ENCODE measurements around the gene CORO2A. TPM values are rescaled to one million over a fixed set of nuclear protein-coding genes. Genes with fewer than 3 reads are reported as not detected.

The CORO2A gene
- total and polyA plus RNA-seq, 7 donors: 1.2 to 39.6 (median 1.8) TPM

GRCh38 chr9:98211260-98211659, 18.8 kb upstream of the CORO2A start:
- 79 to 92% methylated on average over 3 of the region's 3 CpGs for WGBS, 2 donors
- H3K4me1 ChIP-seq: no peaks in the 10 kb centered on the region
- intact Hi-C loops (cut with DNase I): no loop called here
- TF ChIP-seq EP300 (IDR thresholded peaks at IDR 0.05) (no peak), POLR2AphosphoS5 (IDR thresholded peaks at IDR 0.05) (no peak), POLR2A (IDR thresholded peaks at IDR 0.05) (no peak), CTCF (IDR thresholded peaks at IDR 0.05) (no peak)
- H3K36me3 ChIP-seq: peaks cover 0 to 7% (median 2%) of the 10 kb centered on the region in 4 donors
- no peak for DNase-seq
- H3K9me3 ChIP-seq: no peaks in the 10 kb centered on the region
- no peak overlapping the region for H3K27ac ChIP-seq
- no peaks in the 10 kb centered on the region for H3K27me3 ChIP-seq
- no peak overlapping the region for H3K4me3 ChIP-seq

- 91 to 94% methylated on average over 9 of the region's 9 CpGs for WGBS, 2 donors
- peaks cover 0 to 7% (median 2%) of the 10 kb centered on the region in 4 donors for H3K36me3 ChIP-seq
- no peak overlapping the region for H3K4me3 ChIP-seq
- H3K9me3 ChIP-seq: no peaks in the 10 kb centered on the region
- H3K4me1 ChIP-seq: peaks cover 0 to 4% (median 0%) of the 10 kb centered on the region in 4 donors
- no peak for DNase-seq
- no peak for TF ChIP-seq EP300 (IDR thresholded peaks at IDR 0.05)
- TF ChIP-seq POLR2AphosphoS5 (IDR thresholded peaks at IDR 0.05): no peak
- TF ChIP-seq CTCF (IDR thresholded peaks at IDR 0.05): no peak
- no peak for TF ChIP-seq POLR2A (IDR thresholded peaks at IDR 0.05)
- intact Hi-C loops (cut with DNase I): no loop called here
- no peak overlapping the region for H3K27ac ChIP-seq
- H3K27me3 ChIP-seq: no peaks in the 10 kb centered on the region
Measured at GRCh38 chr9:98210435-98210834, 18.0 kb upstream of the CORO2A start.

GRCh38 chr9:98209530-98209929, 17.1 kb upstream of the CORO2A start:
- peaks cover 0 to 7% (median 2%) of the 10 kb centered on the region in 4 donors for H3K36me3 ChIP-seq
- intact Hi-C loops (cut with DNase I): loop anchor here (10.0 kb wide), 1 partner anchor 135 kb away; no protein-coding TSS in a partner anchor
- 72 to 76% methylated on average over 3 of the region's 3 CpGs for WGBS, 2 donors

GRCh38 chr9:98208635-98209034, 16.2 kb upstream of the CORO2A start:
- DNase-seq: no peak
- intact Hi-C loops (cut with DNase I): loop anchor here (10.0 kb wide), 1 partner anchor 134 kb away; no protein-coding TSS in a partner anchor
- WGBS, 2 donors: 96% methylated on average over 20 of the region's 20 CpGs
- Histone ChIP-seq H3K4me1 (peaks cover 0 to 4% (median 0%) of the 10 kb centered on the region in 4 donors), H3K27ac (no peak overlapping the region), H3K9me3 (no peaks in the 10 kb centered on the region), H3K4me3 (no peak overlapping the region), H3K27me3 (no peaks in the 10 kb centered on the region), H3K36me3 (peaks cover 0 to 7% (median 2%) of the 10 kb centered on the region in 4 donors)
- TF ChIP-seq POLR2AphosphoS5 (IDR thresholded peaks at IDR 0.05) (no peak), EP300 (IDR thresholded peaks at IDR 0.05) (no peak), CTCF (IDR thresholded peaks at IDR 0.05) (no peak), POLR2A (IDR thresholded peaks at IDR 0.05) (no peak)

More at GRCh38 chr9:98209530-98209929, 17.1 kb upstream of the CORO2A start:
- TF ChIP-seq POLR2AphosphoS5 (IDR thresholded peaks at IDR 0.05): no peak
- no peak for TF ChIP-seq EP300 (IDR thresholded peaks at IDR 0.05)
- TF ChIP-seq CTCF (IDR thresholded peaks at IDR 0.05): no peak
- no peak for TF ChIP-seq POLR2A (IDR thresholded peaks at IDR 0.05)
- no peak overlapping the region for H3K4me3 ChIP-seq
- H3K27ac ChIP-seq: no peak overlapping the region
- H3K9me3 ChIP-seq: no peaks in the 10 kb centered on the region
- no peak for DNase-seq
- H3K27me3 ChIP-seq: no peaks in the 10 kb centered on the region
- peaks cover 0 to 4% (median 0%) of the 10 kb centered on the region in 4 donors for H3K4me1 ChIP-seq

- TF ChIP-seq CTCF (IDR thresholded peaks at IDR 0.05) (no peak), POLR2AphosphoS5 (IDR thresholded peaks at IDR 0.05) (no peak), POLR2A (IDR thresholded peaks at IDR 0.05) (no peak), EP300 (IDR thresholded peaks at IDR 0.05) (no peak)
- peaks cover 0 to under 1% (median 0%) of the 10 kb centered on the region in 4 donors for H3K36me3 ChIP-seq
- no peaks in the 10 kb centered on the region for H3K9me3 ChIP-seq
- H3K27ac ChIP-seq: no peak overlapping the region
- H3K4me1 ChIP-seq: peaks cover 0 to 4% (median 0%) of the 10 kb centered on the region in 4 donors
- no peak for DNase-seq
- no peak overlapping the region for H3K4me3 ChIP-seq
- WGBS, 2 donors: 83 to 84% methylated on average over 4 of the region's 4 CpGs
- H3K27me3 ChIP-seq: no peaks in the 10 kb centered on the region
- intact Hi-C loops (cut with DNase I): loop anchor here (10.0 kb wide), 1 partner anchor 133 kb away; no protein-coding TSS in a partner anchor
Measured at GRCh38 chr9:98207606-98208005, 15.2 kb upstream of the CORO2A start.
